ENCODE data around the gene SNX4.

DNA sequence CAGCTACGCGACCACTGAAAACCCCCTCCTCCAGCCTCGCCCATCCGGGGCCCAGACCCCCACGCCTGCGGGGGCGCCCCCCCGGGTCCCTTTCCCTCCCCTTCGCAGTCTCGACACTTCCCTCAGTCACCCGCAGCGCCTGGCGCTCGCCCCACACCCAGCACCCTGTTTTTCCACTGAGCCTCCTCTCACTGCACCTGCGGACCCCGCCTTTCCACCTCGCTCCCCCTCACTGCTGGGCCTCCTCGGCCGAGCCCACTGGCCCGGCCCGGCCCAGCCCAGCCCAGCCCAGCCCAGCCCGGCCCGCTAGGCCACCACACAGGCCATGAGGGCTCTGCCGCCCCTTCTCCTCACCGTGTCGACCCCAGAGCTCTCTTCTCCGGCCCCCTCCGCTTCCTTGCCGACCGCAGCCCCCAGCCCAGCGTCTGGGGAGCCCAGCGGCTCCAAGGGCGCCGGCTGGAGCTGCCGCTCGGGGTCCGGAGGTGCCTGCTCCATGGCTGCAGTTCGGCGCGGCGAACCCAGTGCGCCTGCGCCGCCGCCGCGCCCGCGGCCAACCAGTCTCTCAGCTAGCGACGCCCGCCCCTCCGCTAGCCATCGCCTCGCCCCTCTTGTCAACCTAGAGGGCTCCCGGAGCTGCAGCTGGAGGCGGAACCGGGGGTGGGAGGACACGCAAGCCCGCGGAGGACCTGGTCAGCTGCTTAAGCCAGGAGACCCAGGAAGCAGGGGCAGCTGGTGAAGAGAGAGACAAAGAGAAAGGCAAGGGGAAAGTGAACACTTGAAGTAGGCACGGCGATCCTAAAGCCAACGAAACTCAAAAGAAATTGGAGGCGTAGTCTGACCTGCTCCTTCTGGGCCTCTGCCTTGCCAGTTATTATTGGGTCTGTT is at the start of gene SNX4:
- TF ChIP-seq, protein P1, sequence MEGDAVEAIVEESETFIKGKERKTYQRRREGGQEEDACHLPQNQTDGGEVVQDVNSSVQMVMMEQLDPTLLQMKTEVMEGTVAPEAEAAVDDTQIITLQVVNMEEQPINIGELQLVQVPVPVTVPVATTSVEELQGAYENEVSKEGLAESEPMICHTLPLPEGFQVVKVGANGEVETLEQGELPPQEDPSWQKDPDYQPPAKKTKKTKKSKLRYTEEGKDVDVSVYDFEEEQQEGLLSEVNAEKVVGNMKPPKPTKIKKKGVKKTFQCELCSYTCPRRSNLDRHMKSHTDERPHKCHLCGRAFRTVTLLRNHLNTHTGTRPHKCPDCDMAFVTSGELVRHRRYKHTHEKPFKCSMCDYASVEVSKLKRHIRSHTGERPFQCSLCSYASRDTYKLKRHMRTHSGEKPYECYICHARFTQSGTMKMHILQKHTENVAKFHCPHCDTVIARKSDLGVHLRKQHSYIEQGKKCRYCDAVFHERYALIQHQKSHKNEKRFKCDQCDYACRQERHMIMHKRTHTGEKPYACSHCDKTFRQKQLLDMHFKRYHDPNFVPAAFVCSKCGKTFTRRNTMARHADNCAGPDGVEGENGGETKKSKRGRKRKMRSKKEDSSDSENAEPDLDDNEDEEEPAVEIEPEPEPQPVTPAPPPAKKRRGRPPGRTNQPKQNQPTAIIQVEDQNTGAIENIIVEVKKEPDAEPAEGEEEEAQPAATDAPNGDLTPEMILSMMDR (IDR thresholded peaks at IDR 0.05): no peak
- no peak for TF ChIP-seq POLR2A (IDR thresholded peaks at IDR 0.05; ENCODE audit: low read depth)

Data from esophagus muscularis mucosa (tissue), 3 donors.